Measurements from ENCODE around the gene PRRG3.

DNA sequence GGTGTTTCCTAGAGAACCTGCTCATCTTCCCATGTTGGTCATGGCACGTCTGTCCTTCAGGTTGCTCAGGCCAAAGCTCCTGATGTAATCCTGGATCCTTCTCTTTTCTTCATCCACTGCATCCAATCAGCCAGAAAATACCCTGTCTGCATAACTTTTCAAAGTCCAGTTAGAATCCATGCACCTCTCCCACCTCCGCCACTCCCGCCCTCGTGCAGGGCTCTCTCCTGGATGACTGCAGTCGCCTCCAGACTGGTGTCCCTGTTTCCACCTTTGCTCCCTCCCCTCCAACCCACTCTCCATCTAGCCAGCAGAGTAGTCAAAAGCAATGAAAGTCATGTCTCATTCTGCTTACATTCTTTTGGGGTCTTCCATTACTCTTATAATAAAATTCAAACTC is 55.3 kb downstream of the PRRG3 start:
- no peak for TF ChIP-seq POLR2A (IDR thresholded peaks at IDR 0.05; ENCODE audit: extremely low read depth, insufficient read length)
- TF ChIP-seq, protein P1, sequence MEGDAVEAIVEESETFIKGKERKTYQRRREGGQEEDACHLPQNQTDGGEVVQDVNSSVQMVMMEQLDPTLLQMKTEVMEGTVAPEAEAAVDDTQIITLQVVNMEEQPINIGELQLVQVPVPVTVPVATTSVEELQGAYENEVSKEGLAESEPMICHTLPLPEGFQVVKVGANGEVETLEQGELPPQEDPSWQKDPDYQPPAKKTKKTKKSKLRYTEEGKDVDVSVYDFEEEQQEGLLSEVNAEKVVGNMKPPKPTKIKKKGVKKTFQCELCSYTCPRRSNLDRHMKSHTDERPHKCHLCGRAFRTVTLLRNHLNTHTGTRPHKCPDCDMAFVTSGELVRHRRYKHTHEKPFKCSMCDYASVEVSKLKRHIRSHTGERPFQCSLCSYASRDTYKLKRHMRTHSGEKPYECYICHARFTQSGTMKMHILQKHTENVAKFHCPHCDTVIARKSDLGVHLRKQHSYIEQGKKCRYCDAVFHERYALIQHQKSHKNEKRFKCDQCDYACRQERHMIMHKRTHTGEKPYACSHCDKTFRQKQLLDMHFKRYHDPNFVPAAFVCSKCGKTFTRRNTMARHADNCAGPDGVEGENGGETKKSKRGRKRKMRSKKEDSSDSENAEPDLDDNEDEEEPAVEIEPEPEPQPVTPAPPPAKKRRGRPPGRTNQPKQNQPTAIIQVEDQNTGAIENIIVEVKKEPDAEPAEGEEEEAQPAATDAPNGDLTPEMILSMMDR (IDR thresholded peaks at IDR 0.05; ENCODE audit: low read depth, low read length) = no peak
- TF ChIP-seq, protein P2, sequence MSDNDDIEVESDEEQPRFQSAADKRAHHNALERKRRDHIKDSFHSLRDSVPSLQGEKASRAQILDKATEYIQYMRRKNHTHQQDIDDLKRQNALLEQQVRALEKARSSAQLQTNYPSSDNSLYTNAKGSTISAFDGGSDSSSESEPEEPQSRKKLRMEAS (IDR thresholded peaks at IDR 0.05; ENCODE audit: low read depth, low read length) = no peak
- TF ChIP-seq MYC (IDR thresholded peaks at IDR 0.05; ENCODE audit: low read depth, low read length) = no peak
